ENCODE results near the gene ZNF765.
A peak's percentile ranks its signal among the peaks of the same experiment; 100 is the strongest.

The ZNF765 gene

GRCh38 chr19:53431399-53432087 is 36.6 kb downstream of the ZNF765 start, which contains the start of gene ZNF761:
TSS of gene ZNF761 (plus strand) at chr19:53431984. CDS start at chr19:53447269, 15,285 bp downstream.
- Histone ChIP-seq H3K27ac (ENCODE audit: extremely low read depth, low read depth, low read length) (no peak within 1 kb of the TSS; the same call in 1 of the 2 replicates), H3K4me3 (ENCODE audit: low read depth, low read length) (peak within 1 kb of the TSS; percentile 94), H3K36me3 (ENCODE audit: control insufficient read depth in 2 of 2, insufficient read depth in 1 of 2, low read length in 2 of 2) (peaks cover 13 to 29% of the 10 kb centered on the region in 2 experiments), H3K9me3 (ENCODE audit: control insufficient read depth, insufficient read depth, low read depth, low read length) (no peaks in the 10 kb centered on the region), H3K4me1 (ENCODE audit: control insufficient read depth, insufficient read depth, low read length) (no peaks in the 10 kb centered on the region)
- ChIA-PET POLR2A (no interaction called here), CTCF (interaction anchor here (0.6 to 1.0 kb wide), 4 partner anchors 100 to 361 kb away, joined by 3 to 6 read pairs (median 4); no protein-coding TSS in a partner anchor)
- TF ChIP-seq ZNF169 (tag by site-specific recombination; IDR thresholded peaks at IDR 0.05) (no peak), ZIC2 (tag by site-specific recombination; IDR thresholded peaks at IDR 0.05) (no peak), RBAK (tag by site-specific recombination; IDR thresholded peaks at IDR 0.05) (no peak), ZNF707 (tag by site-specific recombination; IDR thresholded peaks at IDR 0.05) (no peak), ZNF341 (tag by site-specific recombination; IDR thresholded peaks at IDR 0.05; ENCODE audit: low read depth) (no peak), KLF10 (tag by site-specific recombination; IDR thresholded peaks at IDR 0.05) (peak; percentile 63), ZNF600 (tag by site-specific recombination; IDR thresholded peaks at IDR 0.05) (peak; percentile 44), ZNF350 (tag by site-specific recombination; IDR thresholded peaks at IDR 0.05) (peak; percentile 87), ZXDB (tag by site-specific recombination; IDR thresholded peaks at IDR 0.05) (no peak), ZNF16 (tag by site-specific recombination; IDR thresholded peaks at IDR 0.05; ENCODE audit: low read depth) (no peak), ZNF561 (tag by site-specific recombination; IDR thresholded peaks at IDR 0.05; ENCODE audit: borderline replicate concordance) (peak; percentile 26; the same call in 1 of the 2 replicates), SALL2 (tag by site-specific recombination; IDR thresholded peaks at IDR 0.05; ENCODE audit: borderline replicate concordance) (no peak), KLF8 (tag by site-specific recombination; IDR thresholded peaks at IDR 0.05) (peak; percentile 83), SP3 (tag by site-specific recombination; IDR thresholded peaks at IDR 0.05) (peak; percentile 92), ZFHX2 (tag by site-specific recombination; conservative IDR thresholded peaks at IDR 0.05) (peak; percentile 27; the same call in 1 of the 2 replicates), ZNF354C (tag by site-specific recombination; IDR thresholded peaks at IDR 0.05; ENCODE audit: borderline replicate concordance, low read depth) (no peak), PRDM1 (tag by site-specific recombination; IDR thresholded peaks at IDR 0.05) (peak; percentile 85), OSR2 (tag by site-specific recombination; IDR thresholded peaks at IDR 0.05) (peak; percentile 49), ZBTB17 (tag by site-specific recombination; IDR thresholded peaks at IDR 0.05) (peak; percentile 40; the same call in 1 of the 2 replicates), SETDB1 (IDR thresholded peaks at IDR 0.05; ENCODE audit: insufficient read length, low read length) (no peak), ZNF335 (tag by site-specific recombination; conservative IDR thresholded peaks at IDR 0.05) (peak; percentile 86), ZNF394 (tag by site-specific recombination; IDR thresholded peaks at IDR 0.05; ENCODE audit: borderline replicate concordance) (peak; percentile 30; the same call in 1 of the 2 replicates), KLF1 (tag by site-specific recombination; IDR thresholded peaks at IDR 0.05) (peak; percentile 90), ZNF391 (tag by site-specific recombination; IDR thresholded peaks at IDR 0.05; ENCODE audit: borderline replicate concordance, low read depth) (no peak), MZF1 (tag by site-specific recombination; IDR thresholded peaks at IDR 0.05; ENCODE audit: borderline replicate concordance) (no peak), ZBTB8A (tag by site-specific recombination; IDR thresholded peaks at IDR 0.05) (peak; percentile 90), ZNF114 (tag by site-specific recombination; IDR thresholded peaks at IDR 0.05) (no peak), ZNF785 (tag by site-specific recombination; IDR thresholded peaks at IDR 0.05) (no peak), ZNF76 (tag by site-specific recombination; IDR thresholded peaks at IDR 0.05; ENCODE audit: borderline replicate concordance, low read depth) (no peak), SCRT2 (tag by site-specific recombination; IDR thresholded peaks at IDR 0.05) (peak; percentile 66; the same call in 1 of the 2 replicates), ZBTB26 (tag by site-specific recombination; optimal IDR thresholded peaks at IDR 0.05) (peak; percentile 32)
- TF ChIP-seq, protein P1, sequence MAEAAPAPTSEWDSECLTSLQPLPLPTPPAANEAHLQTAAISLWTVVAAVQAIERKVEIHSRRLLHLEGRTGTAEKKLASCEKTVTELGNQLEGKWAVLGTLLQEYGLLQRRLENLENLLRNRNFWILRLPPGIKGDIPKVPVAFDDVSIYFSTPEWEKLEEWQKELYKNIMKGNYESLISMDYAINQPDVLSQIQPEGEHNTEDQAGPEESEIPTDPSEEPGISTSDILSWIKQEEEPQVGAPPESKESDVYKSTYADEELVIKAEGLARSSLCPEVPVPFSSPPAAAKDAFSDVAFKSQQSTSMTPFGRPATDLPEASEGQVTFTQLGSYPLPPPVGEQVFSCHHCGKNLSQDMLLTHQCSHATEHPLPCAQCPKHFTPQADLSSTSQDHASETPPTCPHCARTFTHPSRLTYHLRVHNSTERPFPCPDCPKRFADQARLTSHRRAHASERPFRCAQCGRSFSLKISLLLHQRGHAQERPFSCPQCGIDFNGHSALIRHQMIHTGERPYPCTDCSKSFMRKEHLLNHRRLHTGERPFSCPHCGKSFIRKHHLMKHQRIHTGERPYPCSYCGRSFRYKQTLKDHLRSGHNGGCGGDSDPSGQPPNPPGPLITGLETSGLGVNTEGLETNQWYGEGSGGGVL (tag by site-specific recombination; IDR thresholded peaks at IDR 0.05): no peak
- TF ChIP-seq, protein P2, sequence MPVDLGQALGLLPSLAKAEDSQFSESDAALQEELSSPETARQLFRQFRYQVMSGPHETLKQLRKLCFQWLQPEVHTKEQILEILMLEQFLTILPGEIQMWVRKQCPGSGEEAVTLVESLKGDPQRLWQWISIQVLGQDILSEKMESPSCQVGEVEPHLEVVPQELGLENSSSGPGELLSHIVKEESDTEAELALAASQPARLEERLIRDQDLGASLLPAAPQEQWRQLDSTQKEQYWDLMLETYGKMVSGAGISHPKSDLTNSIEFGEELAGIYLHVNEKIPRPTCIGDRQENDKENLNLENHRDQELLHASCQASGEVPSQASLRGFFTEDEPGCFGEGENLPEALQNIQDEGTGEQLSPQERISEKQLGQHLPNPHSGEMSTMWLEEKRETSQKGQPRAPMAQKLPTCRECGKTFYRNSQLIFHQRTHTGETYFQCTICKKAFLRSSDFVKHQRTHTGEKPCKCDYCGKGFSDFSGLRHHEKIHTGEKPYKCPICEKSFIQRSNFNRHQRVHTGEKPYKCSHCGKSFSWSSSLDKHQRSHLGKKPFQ (tag by site-specific recombination; IDR thresholded peaks at IDR 0.05): no peak
- TF ChIP-seq, protein P3, sequence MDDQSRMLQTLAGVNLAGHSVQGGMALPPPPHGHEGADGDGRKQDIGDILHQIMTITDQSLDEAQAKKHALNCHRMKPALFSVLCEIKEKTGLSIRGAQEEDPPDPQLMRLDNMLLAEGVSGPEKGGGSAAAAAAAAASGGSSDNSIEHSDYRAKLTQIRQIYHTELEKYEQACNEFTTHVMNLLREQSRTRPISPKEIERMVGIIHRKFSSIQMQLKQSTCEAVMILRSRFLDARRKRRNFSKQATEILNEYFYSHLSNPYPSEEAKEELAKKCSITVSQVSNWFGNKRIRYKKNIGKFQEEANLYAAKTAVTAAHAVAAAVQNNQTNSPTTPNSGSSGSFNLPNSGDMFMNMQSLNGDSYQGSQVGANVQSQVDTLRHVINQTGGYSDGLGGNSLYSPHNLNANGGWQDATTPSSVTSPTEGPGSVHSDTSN (CRISPR knock-in tag; IDR thresholded peaks at IDR 0.05): no peak

All from HEK293 (cell line).